Measurements from ENCODE around the gene GRIN3B. TPM values are rescaled to one million over a fixed set of nuclear protein-coding genes. Genes with fewer than 3 reads are reported as not detected.

The GRIN3B gene
- total and polyA plus RNA-seq, 5 donors from 2014 or later: not detected

DNA sequence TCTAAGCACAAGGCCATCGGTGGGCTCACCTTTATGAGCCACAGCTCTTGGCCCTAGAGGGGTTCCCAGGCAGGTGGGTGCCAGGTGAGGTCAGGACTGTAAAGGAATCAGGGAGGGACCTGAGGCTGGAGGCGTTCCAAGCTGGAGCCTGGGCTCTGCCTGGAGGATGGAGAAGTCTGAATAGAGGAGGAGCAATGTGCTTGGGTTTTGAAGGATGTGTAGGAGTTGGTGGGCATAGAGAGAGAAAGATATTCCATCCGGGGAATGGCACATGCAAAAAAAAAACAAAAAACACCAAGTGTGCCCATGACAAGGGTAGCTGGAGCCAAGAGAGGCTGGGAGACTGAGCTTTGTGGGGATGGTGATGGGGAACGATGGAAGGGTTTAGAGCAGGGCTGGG is 2.4 kb downstream of the GRIN3B start:
- DNase-seq (no peak), ATAC-seq (ENCODE audit: low read depth in 2 of 2) (no peak)
- Histone ChIP-seq H3K9me3 (ENCODE audit: control insufficient read depth in 2 of 2, low read length in 2 of 2) (no peaks in the 10 kb centered on the region), H3K36me3 (ENCODE audit: control insufficient read depth, insufficient read depth, low read length) (no peaks in the 10 kb centered on the region), H3K4me3 (ENCODE audit: low read depth, low read length) (no peak overlapping the region), H3K27me3 (ENCODE audit: control insufficient read depth, insufficient read depth, low read length) (peaks cover 6% of the 10 kb centered on the region), H3K4me1 (ENCODE audit: control insufficient read depth, insufficient read depth, low read length, poor library complexity, severe bottlenecking) (peaks cover 13% of the 10 kb centered on the region), H3K27ac (ENCODE audit: insufficient read depth, low read length, poor library complexity, severe bottlenecking) (no peak overlapping the region)
- Mint-ChIP-seq H3K27me3 (peaks cover 30% of the 10 kb centered on the region), H3K36me3 (no peaks in the 10 kb centered on the region), H3K4me3 (no peak overlapping the region), H3K27ac (no peak overlapping the region), H3K4me1 (peaks cover 0 to 22% (median 0%) of the 10 kb centered on the region in 4 donors), H3K9me3 (peaks cover 0 to 1% (median 0%) of the 10 kb centered on the region in 7 donors)

DNA sequence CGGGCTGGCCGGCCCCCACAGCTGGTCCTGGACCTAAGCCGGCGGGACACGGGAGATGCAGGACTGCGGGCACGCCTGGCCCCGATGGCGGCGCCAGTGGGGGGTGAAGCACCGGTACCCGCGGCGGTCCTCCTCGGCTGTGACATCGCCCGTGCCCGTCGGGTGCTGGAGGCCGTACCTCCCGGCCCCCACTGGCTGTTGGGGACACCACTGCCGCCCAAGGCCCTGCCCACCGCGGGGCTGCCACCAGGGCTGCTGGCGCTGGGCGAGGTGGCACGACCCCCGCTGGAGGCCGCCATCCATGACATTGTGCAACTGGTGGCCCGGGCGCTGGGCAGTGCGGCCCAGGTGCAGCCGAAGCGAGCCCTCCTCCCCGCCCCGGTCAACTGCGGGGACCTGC is 3.1 kb downstream of the GRIN3B start:
- DNase-seq (no peak), ATAC-seq (ENCODE audit: low read depth in 2 of 2) (no peak)
- H3K36me3 Mint-ChIP-seq: no peaks in the 10 kb centered on the region
- no peak overlapping the region for H3K4me3 Mint-ChIP-seq
- no peak overlapping the region for H3K27ac Mint-ChIP-seq
- Histone ChIP-seq H3K9me3 (ENCODE audit: control insufficient read depth in 2 of 2, low read length in 2 of 2) (no peaks in the 10 kb centered on the region), H3K4me1 (ENCODE audit: control insufficient read depth, insufficient read depth, low read length, poor library complexity, severe bottlenecking) (peaks cover 13% of the 10 kb centered on the region), H3K27me3 (ENCODE audit: control insufficient read depth, insufficient read depth, low read length) (peaks cover 3% of the 10 kb centered on the region), H3K4me3 (ENCODE audit: low read depth, low read length) (no peak overlapping the region), H3K36me3 (ENCODE audit: control insufficient read depth, insufficient read depth, low read length) (no peaks in the 10 kb centered on the region), H3K27ac (ENCODE audit: insufficient read depth, low read length, poor library complexity, severe bottlenecking) (no peak overlapping the region)
- peaks cover 0 to 16% (median 0%) of the 10 kb centered on the region in 4 donors for H3K4me1 Mint-ChIP-seq
- peaks cover 0 to 1% (median 0%) of the 10 kb centered on the region in 7 donors for H3K9me3 Mint-ChIP-seq
- H3K27me3 Mint-ChIP-seq: peaks cover 23% of the 10 kb centered on the region

DNA sequence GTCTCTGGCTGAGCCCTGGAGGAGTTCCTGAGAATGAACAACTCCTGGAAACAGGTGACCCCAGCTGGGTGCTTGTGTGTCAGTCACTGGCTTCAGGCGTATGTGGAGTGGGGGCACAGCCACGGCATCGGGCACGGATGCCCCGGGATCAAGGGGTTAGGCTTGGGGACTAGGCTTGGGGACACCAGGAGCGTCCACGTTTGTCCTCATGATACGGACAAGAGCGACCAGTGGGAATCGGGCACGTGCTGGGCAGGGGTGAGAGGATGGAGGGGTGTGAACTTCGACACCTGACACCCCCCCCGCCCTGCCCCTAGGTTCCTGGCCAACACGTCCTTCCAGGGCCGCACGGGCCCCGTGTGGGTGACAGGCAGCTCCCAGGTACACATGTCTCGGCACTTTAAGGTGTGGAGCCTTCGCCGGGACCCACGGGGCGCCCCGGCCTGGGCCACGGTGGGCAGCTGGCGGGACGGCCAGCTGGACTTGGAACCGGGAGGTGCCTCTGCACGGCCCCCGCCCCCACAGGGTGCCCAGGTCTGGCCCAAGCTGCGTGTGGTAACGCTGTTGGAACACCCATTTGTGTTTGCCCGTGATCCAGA is 4.1 kb downstream of the GRIN3B start:
- Mint-ChIP-seq H3K4me3 (no peak overlapping the region), H3K4me1 (peaks cover 0 to 11% (median 0%) of the 10 kb centered on the region in 4 donors), H3K9me3 (no peaks in the 10 kb centered on the region), H3K27me3 (peaks cover 16% of the 10 kb centered on the region), H3K27ac (no peak overlapping the region), H3K36me3 (no peaks in the 10 kb centered on the region)
- DNase-seq: no peak
- no peaks in the 10 kb centered on the region for H3K36me3 ChIP-seq (ENCODE audit: control insufficient read depth, insufficient read depth, low read length)
- no peak for ATAC-seq (ENCODE audit: low read depth in 2 of 2)
- no peaks in the 10 kb centered on the region for H3K9me3 ChIP-seq (ENCODE audit: control insufficient read depth in 2 of 2, low read length in 2 of 2)
- H3K27ac ChIP-seq (ENCODE audit: insufficient read depth, low read length, poor library complexity, severe bottlenecking): no peak overlapping the region
- H3K27me3 ChIP-seq (ENCODE audit: control insufficient read depth, insufficient read depth, low read length): no peaks in the 10 kb centered on the region
- H3K4me3 ChIP-seq (ENCODE audit: low read depth, low read length): no peak overlapping the region
- peaks cover 13% of the 10 kb centered on the region for H3K4me1 ChIP-seq (ENCODE audit: control insufficient read depth, insufficient read depth, low read length, poor library complexity, severe bottlenecking)

DNA sequence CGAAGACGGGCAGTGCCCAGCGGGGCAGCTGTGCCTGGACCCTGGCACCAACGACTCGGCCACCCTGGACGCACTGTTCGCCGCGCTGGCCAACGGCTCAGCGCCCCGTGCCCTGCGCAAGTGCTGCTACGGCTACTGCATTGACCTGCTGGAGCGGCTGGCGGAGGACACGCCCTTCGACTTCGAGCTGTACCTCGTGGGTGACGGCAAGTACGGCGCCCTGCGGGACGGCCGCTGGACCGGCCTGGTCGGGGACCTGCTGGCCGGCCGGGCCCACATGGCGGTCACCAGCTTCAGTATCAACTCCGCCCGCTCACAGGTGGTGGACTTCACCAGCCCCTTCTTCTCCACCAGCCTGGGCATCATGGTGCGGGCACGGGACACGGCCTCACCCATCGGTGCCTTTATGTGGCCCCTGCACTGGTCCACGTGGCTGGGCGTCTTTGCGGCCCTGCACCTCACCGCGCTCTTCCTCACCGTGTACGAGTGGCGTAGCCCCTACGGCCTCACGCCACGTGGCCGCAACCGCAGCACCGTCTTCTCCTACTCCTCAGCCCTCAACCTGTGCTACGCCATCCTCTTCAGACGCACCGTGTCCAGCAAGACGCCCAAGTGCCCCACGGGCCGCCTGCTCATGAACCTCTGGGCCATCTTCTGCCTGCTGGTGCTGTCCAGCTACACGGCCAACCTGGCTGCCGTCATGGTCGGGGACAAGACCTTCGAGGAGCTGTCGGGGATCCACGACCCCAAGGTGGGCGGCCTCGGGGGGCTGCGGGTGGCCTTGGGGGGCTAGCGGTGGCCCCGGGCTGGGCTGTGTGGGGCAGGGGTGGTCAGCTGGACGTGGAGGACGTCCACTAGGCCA is 4.8 kb downstream of the GRIN3B start:
- peaks cover 13% of the 10 kb centered on the region for H3K4me1 ChIP-seq (ENCODE audit: control insufficient read depth, insufficient read depth, low read length, poor library complexity, severe bottlenecking)
- Mint-ChIP-seq H3K27me3 (peaks cover 10% of the 10 kb centered on the region), H3K4me1 (peaks cover 0 to 9% (median 0%) of the 10 kb centered on the region in 4 donors), H3K27ac (no peak overlapping the region), H3K36me3 (no peaks in the 10 kb centered on the region), H3K4me3 (no peak overlapping the region), H3K9me3 (no peaks in the 10 kb centered on the region)
- DNase-seq: no peak
- peaks cover 2% of the 10 kb centered on the region for H3K36me3 ChIP-seq (ENCODE audit: control insufficient read depth, insufficient read depth, low read length)
- H3K27me3 ChIP-seq (ENCODE audit: control insufficient read depth, insufficient read depth, low read length): no peaks in the 10 kb centered on the region
- no peak overlapping the region for H3K4me3 ChIP-seq (ENCODE audit: low read depth, low read length)
- ATAC-seq (ENCODE audit: low read depth in 2 of 2): no peak
- no peaks in the 10 kb centered on the region for H3K9me3 ChIP-seq (ENCODE audit: control insufficient read depth in 2 of 2, low read length in 2 of 2)
- H3K27ac ChIP-seq (ENCODE audit: insufficient read depth, low read length, poor library complexity, severe bottlenecking): no peak overlapping the region

DNA sequence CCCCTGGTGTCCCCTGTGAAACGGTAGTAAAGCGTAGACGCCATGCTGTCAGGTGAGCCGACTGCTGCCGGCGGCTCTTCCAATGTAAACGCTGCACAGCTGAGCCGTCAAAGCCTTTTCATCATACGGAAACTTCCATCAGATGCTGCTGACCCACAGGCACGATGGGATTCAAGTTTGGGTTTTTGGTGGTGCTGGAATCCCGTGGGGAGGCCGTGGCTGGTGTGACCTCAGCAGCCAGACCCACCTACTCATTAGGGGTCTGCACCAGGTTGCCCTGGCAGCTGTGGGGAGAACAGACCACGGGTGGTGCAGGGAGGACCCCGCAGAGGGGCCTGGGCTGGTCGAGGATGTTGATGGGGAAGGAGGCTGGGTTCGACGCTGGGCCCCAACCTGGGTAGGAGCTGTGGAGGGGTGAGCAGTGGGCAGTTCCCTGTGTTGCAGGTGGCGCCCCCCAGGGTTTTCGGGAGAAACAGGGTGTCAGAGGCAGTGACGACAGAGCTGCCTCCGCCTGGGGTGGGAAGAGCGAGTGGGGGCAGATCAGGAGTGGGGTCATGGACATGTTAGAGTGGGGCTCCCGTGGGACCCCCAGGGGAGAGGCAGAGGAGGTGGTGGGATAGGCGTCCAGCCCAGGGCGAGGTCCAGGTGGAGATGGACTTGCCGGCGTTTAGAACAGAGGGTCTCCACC is 6.6 kb downstream of the GRIN3B start:
- Histone ChIP-seq H3K36me3 (ENCODE audit: control insufficient read depth, insufficient read depth, low read length) (peaks cover 7% of the 10 kb centered on the region), H3K27me3 (ENCODE audit: control insufficient read depth, insufficient read depth, low read length) (no peaks in the 10 kb centered on the region), H3K27ac (ENCODE audit: insufficient read depth, low read length, poor library complexity, severe bottlenecking) (no peak overlapping the region), H3K4me1 (ENCODE audit: control insufficient read depth, insufficient read depth, low read length, poor library complexity, severe bottlenecking) (no peaks in the 10 kb centered on the region), H3K4me3 (ENCODE audit: low read depth, low read length) (no peak overlapping the region), H3K9me3 (ENCODE audit: control insufficient read depth in 2 of 2, low read length in 2 of 2) (no peaks in the 10 kb centered on the region)
- no peak overlapping the region for H3K27ac Mint-ChIP-seq
- DNase-seq (no peak), ATAC-seq (ENCODE audit: low read depth in 2 of 2) (no peak)
- H3K27me3 Mint-ChIP-seq: peaks cover 7% of the 10 kb centered on the region
- H3K9me3 Mint-ChIP-seq: no peaks in the 10 kb centered on the region
- H3K4me3 Mint-ChIP-seq: no peak overlapping the region
- no peaks in the 10 kb centered on the region for H3K36me3 Mint-ChIP-seq
- peaks cover 0 to 3% (median 0%) of the 10 kb centered on the region in 4 donors for H3K4me1 Mint-ChIP-seq

DNA sequence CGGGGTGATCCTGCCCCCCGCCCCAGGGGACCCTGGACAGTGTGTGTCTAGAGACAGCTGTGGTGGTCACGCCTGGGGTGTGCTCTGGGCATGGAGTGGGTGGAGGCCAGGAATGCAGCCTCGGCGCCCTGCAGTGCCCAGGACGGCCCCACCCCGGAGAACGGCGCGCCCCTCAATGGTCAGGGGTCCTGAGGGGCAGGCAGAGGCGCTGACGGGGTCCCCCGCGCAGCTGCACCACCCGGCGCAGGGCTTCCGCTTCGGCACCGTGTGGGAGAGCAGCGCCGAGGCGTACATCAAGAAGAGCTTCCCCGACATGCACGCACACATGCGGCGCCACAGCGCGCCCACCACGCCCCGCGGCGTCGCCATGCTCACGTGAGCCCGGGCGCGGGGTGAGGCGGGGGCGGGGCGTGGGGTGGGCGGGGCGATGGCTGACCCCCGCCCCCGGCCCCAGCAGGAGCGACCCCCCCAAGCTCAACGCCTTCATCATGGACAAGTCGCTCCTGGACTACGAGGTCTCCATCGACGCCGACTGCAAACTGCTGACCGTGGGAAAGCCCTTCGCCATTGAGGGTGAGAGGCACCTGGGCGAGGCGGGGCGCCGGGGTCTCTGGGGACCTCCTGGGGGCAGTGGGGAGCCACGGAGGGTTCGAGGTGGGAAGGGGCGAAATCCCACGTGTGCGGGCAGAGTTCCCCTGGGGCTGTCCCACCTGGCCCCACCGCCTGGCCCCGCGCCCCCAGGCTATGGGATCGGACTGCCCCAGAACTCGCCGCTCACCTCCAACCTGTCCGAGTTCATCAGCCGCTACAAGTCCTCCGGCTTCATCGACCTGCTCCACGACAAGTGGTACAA is 7.4 kb downstream of the GRIN3B start:
- no peak for DNase-seq
- no peak for ATAC-seq (ENCODE audit: low read depth in 2 of 2)
- no peak overlapping the region for H3K4me3 Mint-ChIP-seq
- H3K4me1 Mint-ChIP-seq: peaks cover 0 to 3% (median 0%) of the 10 kb centered on the region in 4 donors
- Histone ChIP-seq H3K4me1 (ENCODE audit: control insufficient read depth, insufficient read depth, low read length, poor library complexity, severe bottlenecking) (no peaks in the 10 kb centered on the region), H3K27ac (ENCODE audit: insufficient read depth, low read length, poor library complexity, severe bottlenecking) (no peak overlapping the region), H3K36me3 (ENCODE audit: control insufficient read depth, insufficient read depth, low read length) (peaks cover 9% of the 10 kb centered on the region), H3K4me3 (ENCODE audit: low read depth, low read length) (no peak overlapping the region), H3K9me3 (ENCODE audit: control insufficient read depth in 2 of 2, low read length in 2 of 2) (no peaks in the 10 kb centered on the region), H3K27me3 (ENCODE audit: control insufficient read depth, insufficient read depth, low read length) (no peaks in the 10 kb centered on the region)
- peaks cover under 1% of the 10 kb centered on the region for H3K27me3 Mint-ChIP-seq
- no peaks in the 10 kb centered on the region for H3K36me3 Mint-ChIP-seq
- H3K27ac Mint-ChIP-seq: no peak overlapping the region
- H3K9me3 Mint-ChIP-seq: no peaks in the 10 kb centered on the region

DNA sequence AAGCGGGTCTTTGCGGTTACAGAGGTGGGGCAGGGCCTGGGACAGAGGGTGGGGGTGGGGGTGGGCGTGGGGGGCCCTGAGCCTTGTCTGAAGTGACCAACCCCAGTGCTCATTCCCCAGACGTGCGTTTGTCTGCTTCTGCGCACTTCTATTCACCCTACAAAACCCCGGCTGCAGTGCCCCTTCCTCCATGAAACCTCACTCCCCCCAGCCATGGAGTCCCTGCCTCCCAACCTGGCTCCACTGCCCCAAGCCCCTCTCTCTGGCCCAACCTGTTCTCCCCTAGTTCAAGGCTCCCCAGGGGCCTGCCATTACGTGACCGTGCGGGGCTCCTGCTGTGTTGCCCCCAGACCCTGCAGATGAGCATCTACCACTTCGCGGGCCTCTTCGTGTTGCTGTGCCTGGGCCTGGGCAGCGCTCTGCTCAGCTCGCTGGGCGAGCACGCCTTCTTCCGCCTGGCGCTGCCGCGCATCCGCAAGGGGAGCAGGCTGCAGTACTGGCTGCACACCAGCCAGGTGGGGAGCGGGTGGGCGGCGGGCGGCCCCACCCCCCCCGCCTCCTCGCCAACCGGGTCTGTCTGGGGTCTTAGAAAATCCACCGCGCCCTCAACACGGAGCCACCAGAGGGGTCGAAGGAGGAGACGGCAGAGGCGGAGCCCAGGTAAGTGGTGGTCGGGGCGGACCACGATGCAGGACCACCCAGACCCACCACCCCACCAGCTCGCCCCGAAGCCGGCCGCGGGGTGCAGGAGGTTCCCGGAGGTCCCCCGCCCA is 8.2 kb downstream of the GRIN3B start:
- peaks cover 16% of the 10 kb centered on the region for H3K36me3 ChIP-seq (ENCODE audit: control insufficient read depth, insufficient read depth, low read length)
- Mint-ChIP-seq H3K27ac (no peak overlapping the region), H3K27me3 (no peaks in the 10 kb centered on the region), H3K4me1 (peaks cover 0 to 3% (median 0%) of the 10 kb centered on the region in 4 donors), H3K9me3 (no peaks in the 10 kb centered on the region), H3K36me3 (no peaks in the 10 kb centered on the region), H3K4me3 (no peak overlapping the region)
- H3K27me3 ChIP-seq (ENCODE audit: control insufficient read depth, insufficient read depth, low read length): no peaks in the 10 kb centered on the region
- ATAC-seq (ENCODE audit: low read depth in 2 of 2): no peak
- H3K4me3 ChIP-seq (ENCODE audit: low read depth, low read length): no peak overlapping the region
- no peak overlapping the region for H3K27ac ChIP-seq (ENCODE audit: insufficient read depth, low read length, poor library complexity, severe bottlenecking)
- no peak for DNase-seq
- H3K4me1 ChIP-seq (ENCODE audit: control insufficient read depth, insufficient read depth, low read length, poor library complexity, severe bottlenecking): no peaks in the 10 kb centered on the region
- no peaks in the 10 kb centered on the region for H3K9me3 ChIP-seq (ENCODE audit: control insufficient read depth in 2 of 2, low read length in 2 of 2)
